DND-41 (cell line): ENCODE data around the gene KRTAP12-1.
"Not testable (repeated sequence)": the region's sequence is repeated elsewhere in the genome, so short reads cannot be mapped to it uniquely, and the experiment has no call there.

Experiments
- EZH2 ChIP-seq: IDR thresholded peaks from 3 replicates; pipeline ENCODE4 v1.6.1; 2012; ENCODE audit warnings: borderline replicate concordance, low read depth, mild to moderate bottlenecking, moderate library complexity, low read length, inconsistent platforms; ENCODE audit not compliant: severe bottlenecking
- TF ChIP-seq, protein P1 (sequence below): IDR thresholded peaks from 2 replicates; pipeline ENCODE4 v1.5.1; 2012; ENCODE audit warnings: borderline replicate concordance, low read length, moderate library complexity, mild to moderate bottlenecking; ENCODE audit not compliant: poor library complexity, severe bottlenecking; ENCODE audit errors: extremely low read depth

DNA sequence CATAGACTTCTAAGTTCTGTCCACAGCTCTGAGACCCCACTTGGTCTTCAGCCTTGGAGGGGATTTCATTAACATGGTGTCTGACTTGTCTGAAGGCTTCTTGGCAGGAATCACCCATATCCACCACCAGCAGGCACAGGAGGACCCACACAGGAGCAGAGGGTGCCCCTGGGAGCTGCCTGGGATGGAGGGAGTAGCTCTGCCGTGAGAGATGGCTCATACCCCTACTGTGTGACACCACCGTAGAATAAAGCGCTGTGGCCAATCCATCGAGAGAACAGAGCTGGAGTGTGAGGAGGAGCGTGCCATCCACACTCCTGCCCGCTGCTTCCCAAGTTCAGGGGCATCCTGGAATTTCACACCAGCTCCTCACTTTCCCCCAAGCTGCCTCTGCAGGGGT lies 3.1 kb upstream of the KRTAP12-1 start:
- TF ChIP-seq, protein P1, sequence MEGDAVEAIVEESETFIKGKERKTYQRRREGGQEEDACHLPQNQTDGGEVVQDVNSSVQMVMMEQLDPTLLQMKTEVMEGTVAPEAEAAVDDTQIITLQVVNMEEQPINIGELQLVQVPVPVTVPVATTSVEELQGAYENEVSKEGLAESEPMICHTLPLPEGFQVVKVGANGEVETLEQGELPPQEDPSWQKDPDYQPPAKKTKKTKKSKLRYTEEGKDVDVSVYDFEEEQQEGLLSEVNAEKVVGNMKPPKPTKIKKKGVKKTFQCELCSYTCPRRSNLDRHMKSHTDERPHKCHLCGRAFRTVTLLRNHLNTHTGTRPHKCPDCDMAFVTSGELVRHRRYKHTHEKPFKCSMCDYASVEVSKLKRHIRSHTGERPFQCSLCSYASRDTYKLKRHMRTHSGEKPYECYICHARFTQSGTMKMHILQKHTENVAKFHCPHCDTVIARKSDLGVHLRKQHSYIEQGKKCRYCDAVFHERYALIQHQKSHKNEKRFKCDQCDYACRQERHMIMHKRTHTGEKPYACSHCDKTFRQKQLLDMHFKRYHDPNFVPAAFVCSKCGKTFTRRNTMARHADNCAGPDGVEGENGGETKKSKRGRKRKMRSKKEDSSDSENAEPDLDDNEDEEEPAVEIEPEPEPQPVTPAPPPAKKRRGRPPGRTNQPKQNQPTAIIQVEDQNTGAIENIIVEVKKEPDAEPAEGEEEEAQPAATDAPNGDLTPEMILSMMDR = not testable (repeated sequence)
- not testable (repeated sequence) for TF ChIP-seq EZH2
